ENCODE results near the gene MFSD6.
"Not testable (repeated sequence)": the region's sequence is repeated elsewhere in the genome, so short reads cannot be mapped to it uniquely, and the experiment has no call there.

MFSD6 gene

DNA sequence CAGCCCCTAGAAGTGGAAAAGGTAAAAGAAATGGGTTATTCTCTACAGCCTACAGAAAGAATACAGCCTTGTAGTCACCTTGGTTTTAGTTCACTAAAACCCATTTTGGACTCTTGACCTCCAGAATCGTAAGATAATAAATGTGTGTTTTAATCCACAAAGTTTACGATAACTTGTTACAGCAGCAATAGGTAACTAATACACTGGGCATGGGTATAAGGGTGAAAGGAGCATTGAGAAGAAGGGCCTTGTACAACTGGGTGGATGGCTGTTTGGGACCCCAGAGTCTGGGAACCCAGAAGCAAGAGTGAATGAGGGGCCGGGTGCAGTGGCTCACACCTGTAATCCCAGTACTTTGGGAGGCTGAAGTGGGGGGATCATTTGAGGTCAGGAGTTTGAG lies 2.2 kb upstream of the MFSD6 start:
- DNase-seq: no peak

DNA sequence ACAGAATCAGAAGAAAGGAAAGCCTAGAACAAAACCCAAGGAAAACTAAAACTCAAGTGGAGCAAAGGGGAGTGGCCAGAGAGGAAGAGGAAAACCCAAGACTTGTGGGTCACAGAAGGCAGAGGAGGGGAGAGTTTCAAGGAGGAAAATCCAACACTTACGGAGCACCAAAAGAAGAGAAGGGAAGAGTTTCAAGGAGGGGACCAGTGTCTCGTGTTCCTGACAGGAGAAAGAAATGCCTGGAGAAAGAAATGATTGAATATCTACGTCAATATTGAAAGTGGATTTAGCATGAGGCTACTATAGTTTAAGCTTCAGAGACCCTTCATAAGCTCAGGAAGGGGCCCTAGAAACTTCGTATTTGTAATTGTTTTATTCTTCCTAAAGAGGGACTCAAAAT lies 1.4 kb upstream of the MFSD6 start:
- no peak for DNase-seq

DNA sequence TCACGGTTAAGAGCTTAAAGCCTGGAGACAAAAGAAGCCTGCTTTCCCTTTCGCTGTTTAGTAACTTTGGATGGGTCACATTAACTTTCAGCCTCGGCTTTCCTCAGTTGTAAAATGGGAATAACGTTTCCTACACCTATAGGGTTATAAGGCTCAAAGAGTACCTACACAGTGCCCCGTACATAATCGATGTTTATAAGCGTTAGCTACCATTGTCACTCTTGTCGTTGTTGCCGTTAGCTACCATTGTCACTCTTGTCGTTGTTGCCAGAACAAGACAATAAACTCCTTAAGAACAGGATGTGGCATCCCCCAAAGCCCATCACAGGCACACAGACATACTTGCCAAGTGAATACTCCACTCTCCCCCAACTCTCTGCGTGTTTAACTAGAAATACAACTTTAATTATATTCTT lies 901 bp upstream of the MFSD6 start:
- DNase-seq: peak; percentile 83

DNA sequence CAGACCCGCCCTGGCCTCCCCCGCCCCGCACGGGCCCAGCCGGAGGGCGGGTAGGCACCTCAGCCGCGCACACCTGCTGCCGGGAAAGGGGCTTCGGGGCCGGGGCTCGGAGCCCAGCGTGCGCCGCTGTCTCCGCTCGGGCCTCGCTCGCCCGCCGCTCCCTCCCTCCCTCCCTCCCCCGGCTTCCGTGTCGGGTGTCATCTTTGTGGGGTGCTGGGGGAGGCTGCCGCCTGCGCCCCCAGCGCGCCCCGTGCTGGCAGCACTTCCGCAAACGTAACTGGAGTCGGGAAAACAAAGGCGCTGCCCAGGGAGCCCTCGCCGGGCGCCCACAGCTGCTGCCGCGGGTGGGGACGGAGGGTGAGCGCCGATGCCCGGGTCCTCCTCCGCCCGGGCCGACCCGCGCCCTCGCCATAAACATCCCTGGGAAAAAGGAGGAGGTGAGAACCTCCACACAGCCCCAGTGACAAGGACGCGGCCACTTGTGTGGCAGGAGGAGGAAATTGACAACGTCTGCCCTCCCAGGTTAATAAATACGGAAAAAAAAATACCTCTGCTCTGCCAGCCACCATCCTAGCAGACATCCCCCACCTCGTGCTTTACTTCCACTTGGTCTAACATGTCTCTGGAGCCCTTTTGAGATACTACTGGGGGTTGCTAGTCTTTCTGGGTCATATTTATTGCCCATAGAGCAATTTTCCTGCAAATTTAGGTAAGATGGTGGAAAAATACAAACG lies 550 bp downstream of the MFSD6 start:
- peak; percentile 87 for DNase-seq

DNA sequence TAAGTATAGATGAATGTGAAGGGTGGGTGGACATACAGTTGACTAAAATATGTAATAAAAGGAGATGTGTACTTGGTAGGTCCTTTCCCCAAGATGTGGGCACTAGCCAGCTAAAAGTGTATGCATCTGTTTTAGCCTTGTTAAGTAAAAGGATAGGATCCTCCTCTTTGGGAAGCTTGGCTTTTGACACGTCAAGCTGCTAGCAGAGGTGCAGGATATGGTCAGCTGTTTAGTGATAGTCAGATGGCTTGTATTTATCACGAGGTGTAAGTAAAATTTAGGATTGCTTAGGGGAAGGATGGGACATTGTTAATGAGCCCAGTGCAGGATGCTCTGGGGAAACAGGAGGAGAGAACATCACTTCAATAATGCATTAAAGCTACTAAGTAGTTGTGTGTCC lies 1.5 kb downstream of the MFSD6 start:
- no peak for DNase-seq

DNA sequence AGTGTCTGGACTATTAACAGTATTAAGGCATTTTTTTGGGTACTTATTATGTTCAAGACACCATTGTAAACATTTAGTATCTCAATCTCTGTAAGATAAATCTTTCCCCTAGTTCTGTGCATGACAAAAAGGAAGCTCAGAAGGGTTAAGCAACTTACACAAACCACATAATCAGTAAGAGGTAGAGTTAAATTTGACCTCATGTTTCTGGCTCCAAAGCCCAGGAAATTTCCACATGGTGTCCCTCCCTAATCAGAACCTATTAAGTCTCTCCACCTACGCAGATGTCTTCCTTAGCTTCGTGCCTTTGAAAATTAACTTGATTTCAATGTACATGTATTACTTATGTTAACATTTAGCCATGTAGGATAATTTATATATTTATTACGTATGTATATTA lies 2.0 kb downstream of the MFSD6 start:
- DNase-seq: no peak

- DNase-seq: no peak
Measured at GRCh38 chr2:190412966-190413365, 4.8 kb downstream of the MFSD6 start.

DNA sequence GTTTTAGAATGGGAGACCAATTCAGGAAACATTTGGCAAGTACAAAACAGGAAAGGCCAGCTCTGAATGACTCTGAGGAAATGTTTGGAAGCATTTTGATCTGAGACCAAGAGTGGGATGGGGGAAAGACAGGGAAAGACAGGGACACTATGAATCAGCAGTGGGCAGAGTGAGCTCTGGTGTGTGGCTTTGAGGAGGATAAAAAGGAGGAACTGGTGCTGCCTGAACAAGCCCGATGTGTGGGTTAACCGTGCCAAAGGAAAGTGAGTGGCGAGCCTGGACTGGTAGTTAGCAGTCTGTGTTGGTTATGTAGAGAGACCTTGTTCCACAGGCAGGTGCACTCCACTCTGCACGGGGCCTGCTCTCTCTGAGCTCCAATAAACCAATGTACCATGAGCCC lies 5.3 kb downstream of the MFSD6 start:
- DNase-seq: no peak

DNA sequence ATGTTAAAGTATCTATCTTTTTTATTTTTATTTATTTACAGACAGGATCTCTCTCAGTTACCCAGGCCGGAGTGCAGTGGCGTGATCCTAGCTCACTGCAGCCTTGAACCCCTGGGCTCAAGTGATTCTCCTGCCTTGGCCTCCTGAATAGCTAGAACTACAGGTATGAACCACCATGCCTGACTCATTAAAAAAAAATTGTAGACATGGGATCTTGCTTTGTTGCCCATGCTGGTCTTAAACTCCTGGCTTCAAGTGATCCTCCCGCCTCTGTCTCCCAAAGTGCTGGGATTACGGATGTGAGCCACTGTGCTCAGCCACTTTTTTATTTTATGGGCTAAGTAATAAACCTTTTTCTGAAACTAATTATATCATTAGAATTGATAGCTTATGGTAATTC lies 7.1 kb downstream of the MFSD6 start:
- DNase-seq: no peak

DNA sequence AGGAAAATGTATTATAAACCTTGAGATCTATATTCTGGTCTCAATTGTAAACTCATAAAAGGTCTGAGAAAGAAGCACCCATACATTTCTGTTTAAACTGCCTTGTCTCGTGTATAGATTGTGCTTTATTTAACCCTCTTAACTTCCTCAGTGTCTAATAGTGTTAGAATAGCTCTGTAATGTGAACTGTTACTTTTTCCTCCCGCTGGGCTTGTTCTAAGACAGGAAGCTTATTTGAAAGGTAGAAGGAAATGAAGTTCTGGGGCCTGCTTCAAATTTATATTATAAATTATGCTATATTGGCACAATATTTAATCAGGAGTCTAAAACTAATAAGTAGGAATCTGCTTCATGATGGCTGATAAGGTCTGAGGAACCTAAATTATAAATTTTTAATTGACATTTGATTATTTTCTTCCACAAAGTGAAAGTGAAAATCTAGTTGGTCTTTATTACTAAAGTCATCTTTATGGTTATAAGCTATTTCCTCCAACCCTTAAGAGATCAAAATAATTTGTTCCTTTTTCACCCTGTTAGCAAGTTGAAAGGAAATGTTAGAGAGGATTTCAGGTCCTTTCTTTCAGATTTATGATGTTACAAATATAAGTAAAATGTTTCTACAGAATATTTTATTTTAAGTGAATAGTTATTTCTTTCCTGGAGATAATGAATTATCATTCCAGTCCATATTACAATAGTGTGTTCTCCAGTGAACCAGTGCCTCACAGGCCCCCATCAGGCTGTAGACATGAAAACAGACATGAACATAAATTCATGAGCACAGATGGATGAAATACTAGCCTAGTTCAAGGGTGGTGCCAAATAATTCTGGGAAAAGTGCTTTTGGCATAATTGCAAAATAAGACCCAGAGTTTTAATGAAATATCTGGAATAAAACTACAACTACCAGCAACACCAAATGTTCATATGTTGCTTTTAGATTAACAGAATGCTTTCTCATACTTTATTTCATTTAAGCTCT lies 7.9 kb downstream of the MFSD6 start:
- DNase-seq: peak; percentile 28

DNA sequence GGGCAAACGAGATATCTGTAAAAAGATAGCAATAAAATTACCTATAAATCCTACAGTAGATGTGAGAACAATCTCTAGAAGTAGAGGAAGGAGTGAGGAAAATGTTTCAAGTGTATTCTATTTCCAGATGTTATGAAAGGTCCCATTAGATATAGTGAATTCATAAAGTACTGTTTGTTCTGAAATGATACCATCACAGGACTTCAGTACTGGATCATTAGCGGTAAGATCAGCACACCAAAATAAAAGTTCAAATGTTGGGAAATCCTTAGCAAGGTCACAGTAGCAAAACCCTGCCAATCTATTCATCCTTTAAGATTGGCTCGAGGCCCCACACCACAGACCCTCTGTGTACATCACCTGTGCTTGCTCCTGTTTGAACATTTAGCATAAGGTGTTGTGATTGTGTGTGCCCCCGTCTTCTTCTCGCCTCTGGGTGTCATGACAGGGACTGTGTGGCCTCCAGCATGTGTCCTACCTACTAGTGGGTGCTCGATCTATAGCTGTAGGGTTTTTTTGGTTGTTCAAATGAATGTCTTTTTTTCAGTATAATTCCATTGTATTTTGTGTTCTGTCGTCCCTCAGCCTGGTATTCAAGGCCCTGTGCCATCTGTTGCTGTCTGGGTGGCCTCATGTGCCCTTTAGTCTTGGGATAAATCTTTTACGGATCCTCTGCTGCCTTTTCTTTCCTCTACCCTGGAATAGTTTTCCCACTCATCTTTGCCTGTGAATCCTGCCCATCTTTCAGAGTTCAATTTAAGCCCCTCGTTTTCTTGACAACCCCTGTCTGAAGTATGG lies 9.1 kb downstream of the MFSD6 start:
- no peak for DNase-seq

GRCh38 chr2:190418727-190419126 lies 10.6 kb downstream of the MFSD6 start:
- no peak for DNase-seq

DNA sequence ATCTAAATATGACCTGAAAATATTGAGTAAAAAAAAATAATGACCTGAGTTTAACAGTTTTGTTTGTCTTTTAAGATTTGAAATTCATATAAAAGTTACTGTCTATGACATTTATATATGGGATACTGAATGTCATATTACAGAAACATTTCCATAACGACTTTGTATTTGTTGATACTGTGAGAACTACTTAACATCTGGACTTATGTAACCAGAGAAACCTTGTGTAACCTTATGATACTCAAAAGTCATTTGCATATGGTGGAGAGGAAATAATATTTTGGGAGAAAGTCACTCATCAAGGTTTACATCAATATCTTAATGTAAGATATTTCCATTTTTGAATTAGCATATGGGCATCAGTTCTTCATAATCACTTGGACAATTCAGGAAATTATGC lies 12.6 kb downstream of the MFSD6 start:
- no peak for DNase-seq

GRCh38 chr2:190425221-190425866 lies 17.2 kb downstream of the MFSD6 start:
- DNase-seq: no peak

- DNase-seq: no peak
Measured at GRCh38 chr2:190425883-190426658, 17.9 kb downstream of the MFSD6 start.

- not testable (repeated sequence) for DNase-seq
Measured at GRCh38 chr2:190430866-190431265, 22.7 kb downstream of the MFSD6 start.

DNA sequence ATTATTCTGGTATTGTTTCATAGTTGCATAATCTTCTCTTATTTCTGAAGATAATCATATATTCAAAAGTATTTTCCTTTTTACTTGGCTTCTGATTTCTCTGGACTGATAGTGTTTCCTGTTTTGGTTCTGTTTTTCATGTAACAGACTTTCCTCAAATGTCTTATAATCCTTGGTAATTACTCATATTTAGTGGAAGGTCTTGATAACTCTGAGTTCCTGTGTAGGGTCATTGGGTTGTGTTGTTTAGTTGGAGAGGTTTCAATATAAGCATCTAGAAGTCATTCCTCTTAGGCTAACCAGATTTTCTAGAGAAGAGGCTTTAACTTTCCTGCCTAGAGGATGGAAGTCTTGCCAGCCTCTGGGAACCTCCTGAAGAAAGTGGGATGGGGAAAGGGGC lies 23.8 kb downstream of the MFSD6 start:
- no peak for DNase-seq

DNA sequence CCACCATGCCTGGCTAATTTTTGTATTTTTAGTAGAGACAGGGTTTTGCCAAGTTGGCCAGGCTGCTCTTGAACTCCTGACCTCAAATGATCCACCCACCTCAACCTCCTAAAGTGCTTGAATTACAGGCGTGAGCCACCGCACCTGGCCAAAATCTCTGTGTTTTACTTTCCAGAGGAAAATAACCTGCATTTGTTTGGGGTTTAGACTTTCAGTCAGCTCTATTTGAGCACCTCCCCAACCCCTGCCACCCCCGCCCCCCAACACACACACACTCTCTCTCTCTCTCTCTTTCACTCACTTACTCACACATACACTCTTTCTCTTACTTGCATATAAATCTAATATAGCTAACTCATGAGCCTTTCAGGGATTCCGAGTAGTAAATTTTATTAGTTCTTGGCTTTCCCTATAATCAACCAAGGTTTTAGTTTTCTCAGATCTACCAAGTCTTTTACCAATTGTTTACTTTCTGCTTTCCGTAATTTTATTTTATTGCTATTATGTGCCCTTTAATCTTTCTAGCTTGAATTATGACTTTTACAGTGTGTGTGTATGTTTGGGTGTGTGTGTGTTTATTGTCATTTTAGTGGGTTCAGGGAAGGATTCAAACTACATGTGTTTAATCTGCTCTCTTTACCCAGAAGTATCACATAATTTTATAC lies 24.5 kb downstream of the MFSD6 start:
- no peak for DNase-seq

DNA sequence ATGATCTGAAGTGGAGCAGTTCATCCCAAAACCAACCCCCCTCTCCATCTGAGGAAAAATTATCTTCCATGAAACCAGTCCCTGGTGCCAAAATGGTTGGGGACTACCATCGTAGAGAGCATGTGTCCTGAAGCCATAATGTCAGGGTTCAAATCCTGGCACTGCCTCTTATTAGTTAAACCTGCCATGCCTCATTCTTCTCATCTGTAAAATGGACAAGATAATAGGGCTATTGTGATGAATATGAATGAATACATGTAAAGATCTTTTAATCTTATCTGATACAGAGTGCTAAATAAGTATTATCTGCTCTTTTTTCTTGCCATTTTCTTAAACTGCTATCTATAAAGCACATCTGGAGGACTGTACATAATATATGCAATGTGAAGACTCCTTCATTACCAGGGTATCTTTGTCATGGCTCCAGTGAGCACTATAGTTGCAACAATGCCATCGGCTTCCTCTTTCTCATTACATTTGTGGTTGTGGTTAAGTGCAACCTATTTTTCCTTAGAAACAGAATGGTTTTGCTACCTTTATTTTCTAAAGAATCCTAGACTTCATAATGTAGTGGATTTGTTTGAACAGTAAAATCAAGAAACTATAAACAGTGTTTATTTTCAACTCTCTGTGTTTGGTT lies 27.0 kb downstream of the MFSD6 start:
- DNase-seq: no peak

DNA sequence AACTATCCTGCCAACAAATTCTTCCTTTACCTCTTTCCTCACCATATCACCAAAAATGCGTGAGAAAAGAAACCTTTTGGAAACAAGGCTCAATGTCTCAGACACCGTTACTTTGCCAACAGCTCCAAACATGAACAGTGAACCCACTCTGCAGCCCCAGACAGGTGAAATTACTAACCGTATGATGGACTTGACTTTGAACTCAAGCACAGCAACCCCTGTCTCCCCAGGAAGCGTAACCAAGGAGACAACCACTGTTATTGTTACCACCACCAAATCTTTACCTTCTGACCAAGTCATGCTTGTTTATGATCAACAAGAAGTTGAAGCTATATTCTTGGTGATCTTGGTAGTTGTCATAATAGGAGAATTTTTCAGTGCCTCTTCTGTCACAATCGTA lies 28.4 kb downstream of the MFSD6 start:
- DNase-seq: no peak

DNA sequence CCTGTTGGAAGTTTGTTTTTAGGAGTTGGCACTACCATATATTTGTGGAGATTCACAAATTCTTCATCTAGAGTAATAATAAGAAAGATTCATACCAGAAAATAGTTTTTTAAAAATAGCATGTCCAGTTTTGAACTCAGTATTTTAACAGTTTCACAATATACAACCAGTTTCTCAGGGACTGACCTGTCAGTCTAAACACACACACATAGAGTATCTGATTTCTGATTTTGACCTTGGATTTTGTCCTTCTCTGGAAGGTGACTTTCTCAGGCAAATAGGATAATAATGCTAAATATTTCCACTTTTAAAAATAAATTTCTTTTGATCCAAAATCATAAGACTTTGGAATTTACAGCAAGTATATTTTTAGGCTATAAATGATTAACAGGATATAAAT lies 32.0 kb downstream of the MFSD6 start:
- no peak for DNase-seq

All from CD4-positive, alpha-beta T cell treated with Interleukin-10 for 1 hour (primary cell).